Esophagus mucosa (tissue), 1 donor: ENCODE data around the gene MYB. TPM values are rescaled to one million over a fixed set of nuclear protein-coding genes. Genes with fewer than 3 reads are reported as not detected.
"Not testable (repeated sequence)": the region's sequence is repeated elsewhere in the genome, so short reads cannot be mapped to it uniquely, and the experiment has no call there.

Experiments used
- ATAC-seq: fragments of 200-7000 bp; cut with Tn5 transposase; one replicate; pipeline ENCODE4 v1.9.1; 2020
- total RNA-seq: library from RNA; stranded (reverse); gene quantifications from one replicate; pipeline ENCODE4 v1.2.4, GENCODE V29; 2023
- donor health status: DM: yes; HTN: yes; CAD: no.

Gene MYB
- total RNA-seq, 1 donor from 2014 or later, result 1.3 TPM

DNA sequence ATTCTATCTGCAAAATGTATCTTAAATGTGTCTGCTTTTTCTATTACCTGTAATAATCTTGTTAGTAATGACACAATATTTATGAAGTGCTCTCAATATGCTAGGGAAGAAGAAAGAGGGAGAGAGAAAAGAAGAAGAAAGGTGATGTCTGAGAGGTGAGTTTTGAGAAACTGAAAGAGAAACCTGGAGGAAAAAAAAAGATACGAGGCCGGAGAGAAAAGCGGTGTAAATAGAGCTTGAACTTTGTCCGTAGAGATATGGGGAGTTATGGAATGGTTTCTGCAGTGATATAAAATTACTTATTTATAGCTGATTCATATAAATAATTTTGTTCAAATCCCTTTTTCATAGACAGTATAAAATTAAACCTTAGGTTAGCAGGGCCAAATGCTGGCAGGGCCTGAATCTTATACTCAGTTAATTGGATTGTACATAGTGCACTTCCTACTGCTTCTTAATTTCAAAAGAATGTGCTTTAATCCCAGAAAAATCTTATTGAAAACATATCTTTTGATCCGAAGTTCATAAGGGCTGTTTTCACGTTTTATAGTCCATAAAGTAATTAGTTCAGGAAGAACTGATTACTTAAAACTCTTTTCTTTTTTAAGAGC, 43.0 kb downstream of the MYB start:
- no peak for ATAC-seq

DNA sequence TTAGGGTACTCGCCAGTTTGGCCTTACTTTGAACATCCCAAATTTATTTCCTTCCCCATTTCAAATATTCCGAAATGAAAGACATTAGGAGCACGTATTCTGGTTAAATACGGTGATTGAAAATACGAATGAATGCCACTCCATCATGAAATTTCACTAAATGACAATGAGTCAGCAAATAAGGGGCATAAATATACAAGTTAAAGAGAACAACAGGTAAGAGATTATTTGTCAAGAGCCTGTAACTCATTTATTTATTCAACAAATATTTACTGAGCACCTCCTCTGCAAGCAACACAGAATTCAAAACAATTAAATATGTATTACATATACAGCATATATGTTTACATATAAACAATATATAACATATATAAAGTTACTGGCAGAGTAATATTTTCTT, 44.8 kb downstream of the MYB start:
- ATAC-seq, result no peak

DNA sequence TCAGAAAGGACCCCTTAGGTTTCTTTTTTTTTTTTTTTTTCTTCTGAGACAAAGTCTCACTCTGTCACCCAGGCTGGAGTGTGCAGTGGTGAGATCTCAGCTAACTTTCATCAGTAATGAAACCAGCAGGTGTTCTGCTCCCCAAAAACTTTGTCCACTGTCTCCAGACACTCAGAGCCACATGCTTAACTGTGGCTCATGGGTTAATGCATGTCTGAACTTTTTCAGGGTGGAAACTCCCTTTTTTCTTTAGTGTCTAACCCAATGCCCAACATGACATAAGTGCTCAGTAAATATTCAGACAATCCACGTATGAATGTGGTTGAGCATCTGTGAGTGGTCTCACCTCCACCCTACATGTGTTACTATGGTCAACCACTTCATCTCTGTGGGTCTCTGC, 45.4 kb downstream of the MYB start:
- no peak for ATAC-seq

GRCh38 chr6:135227349-135227748, 46.2 kb downstream of the MYB start:
- ATAC-seq, result no peak

GRCh38 chr6:135227758-135228157, 46.6 kb downstream of the MYB start:
- ATAC-seq, result no peak

DNA sequence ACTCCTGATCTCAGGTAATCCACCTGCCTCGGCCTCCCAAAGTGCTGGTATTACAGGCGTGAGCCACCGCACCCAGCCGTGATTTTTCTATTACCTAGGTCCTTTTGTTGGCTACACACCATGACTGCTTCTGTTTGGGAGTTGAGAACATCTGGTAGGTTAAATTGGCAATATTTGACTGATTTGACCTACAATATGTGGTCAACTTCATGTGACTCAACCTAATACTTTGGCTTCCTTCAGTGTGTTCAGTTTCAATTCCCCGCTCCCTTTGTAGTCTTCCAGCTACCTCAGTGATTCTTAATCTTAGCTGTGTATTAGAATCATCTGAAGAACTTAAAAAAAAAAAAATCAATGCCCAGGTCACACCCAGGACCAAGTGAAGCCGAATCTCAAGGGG, 47.4 kb downstream of the MYB start:
- no peak for ATAC-seq

GRCh38 chr6:135229996-135230395, 48.9 kb downstream of the MYB start:
- ATAC-seq, result no peak

DNA sequence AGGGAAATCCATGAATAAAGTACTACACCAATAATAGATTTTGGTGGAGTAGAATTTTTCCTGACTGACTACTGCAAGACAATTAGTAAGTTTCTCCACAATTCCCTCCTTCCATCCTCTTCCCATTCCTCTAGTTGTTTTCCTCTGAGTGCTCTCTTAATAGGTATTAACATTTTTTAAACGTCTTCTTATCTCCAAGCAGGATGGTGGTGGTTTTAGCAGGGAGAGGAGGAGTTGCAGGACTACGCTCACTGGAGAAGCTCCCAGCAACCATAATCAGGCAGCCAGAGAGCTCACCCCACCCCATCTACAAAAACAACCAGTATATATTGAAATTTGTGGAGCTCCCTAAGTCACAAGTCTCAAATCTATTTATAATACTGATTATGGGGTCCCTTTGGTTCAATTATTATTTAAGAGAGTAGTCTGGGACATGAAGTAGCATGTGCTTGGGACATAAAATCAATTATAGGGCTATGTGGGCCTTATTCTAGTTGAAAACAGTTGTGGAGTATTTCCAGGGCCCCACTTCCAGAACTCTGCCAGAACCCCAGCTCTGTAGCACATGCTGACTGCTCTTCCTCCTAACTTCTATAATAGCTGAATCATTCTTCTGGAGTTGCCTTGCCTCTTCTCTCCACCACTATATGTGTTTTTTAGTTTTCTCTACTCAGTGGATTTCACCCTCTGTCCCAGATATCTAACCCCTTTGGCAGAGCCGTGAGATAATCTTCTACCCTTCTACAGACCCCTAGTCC, 49.8 kb downstream of the MYB start:
- ATAC-seq, result no peak

DNA sequence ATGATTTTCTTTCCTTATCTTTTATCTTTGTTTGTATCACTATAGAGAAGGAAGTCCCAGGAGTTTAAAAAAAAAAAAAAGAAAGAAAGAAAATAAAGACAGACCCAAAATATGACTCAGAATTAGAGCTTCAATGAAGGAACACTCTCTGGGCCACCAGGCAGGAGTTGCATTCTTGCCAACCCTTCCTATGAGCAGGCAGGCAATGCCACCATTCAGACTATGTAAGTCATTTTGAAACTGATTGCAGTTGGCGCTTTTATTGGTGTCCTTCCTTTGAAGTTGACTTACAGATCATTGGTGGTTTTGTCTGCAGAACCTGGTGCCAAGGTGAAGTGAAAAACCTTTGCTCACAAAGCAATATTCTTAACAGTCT, 50.3 kb downstream of the MYB start:
- no peak for ATAC-seq

- ATAC-seq, result no peak
These were observed 52.8 kb downstream of the MYB start for GRCh38 chr6:135233686-135234491.

DNA sequence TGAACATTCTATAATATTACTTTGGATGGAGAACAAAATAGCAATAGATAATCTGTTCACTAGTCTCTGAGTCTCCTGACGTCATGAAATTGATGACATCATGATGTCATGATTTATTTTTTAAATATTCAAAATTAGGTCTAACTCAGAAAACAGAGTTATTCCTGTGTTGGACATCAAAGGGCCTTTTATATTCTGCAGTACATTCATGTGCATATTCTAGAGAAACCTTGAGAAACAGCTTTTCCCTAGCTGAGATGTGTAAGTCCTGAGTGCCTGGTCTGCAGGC, 53.3 kb downstream of the MYB start:
- ATAC-seq, result no peak

DNA sequence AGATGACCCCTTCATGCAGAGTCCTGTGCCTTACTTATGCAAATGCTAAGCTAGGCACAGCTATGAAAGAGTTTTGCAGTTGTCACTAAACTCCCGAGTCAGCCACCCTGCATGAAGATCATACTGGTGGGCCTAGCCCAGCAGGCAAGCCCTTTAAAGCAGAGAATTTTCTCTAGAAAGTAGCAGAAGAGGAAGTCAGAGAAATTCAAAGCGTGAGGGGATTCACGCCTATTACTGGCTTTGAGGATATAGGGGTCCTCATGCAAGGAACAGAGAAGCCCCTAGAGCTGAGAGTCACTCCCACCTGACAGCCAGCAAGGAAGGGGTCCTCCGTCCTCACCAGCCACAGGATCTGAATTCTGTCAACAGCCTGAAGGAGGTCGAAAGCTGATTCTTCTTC, 54.6 kb downstream of the MYB start:
- no peak for ATAC-seq

DNA sequence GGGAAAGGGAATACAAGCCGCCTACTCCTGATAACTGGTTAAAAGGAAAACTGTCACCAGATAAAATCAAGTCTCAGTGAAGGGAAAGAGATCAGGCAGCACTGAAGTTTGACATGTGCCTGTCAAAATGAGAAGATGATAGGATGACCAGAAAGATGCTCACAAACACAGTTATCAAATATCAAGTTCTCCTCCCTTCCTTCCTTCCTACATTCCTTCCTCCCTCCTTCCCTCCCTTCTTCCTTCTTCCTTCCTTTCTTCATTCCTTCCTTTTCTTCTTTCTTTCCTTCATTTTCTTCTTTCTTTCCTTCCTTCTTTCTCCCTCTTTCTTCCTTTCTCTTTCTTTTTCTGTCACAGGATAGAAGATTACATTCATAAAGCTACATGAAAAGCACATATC, 55.2 kb downstream of the MYB start:
- ATAC-seq, result no peak

DNA sequence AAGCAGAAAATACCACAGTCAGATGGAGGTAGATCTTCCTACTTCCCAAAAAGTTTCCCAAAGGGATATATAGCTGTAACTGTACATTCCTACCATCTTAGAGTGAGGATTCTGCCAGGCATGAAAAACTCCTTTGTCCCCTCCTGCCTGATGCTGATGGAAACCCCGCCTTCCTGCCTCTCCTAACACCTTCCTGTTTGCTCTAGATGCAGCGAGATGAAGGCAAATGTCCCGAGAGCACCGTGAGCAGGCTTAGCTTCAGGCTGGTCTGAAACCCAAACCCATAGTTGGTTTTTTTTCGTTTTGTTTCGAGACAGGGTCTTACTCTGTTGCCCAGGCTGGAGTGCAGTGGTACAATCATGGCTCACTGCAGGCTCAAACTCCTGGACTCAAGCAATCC, 55.6 kb downstream of the MYB start:
- no peak for ATAC-seq

GRCh38 chr6:135240711-135241110, 59.6 kb downstream of the MYB start:
- ATAC-seq, result no peak

- ATAC-seq, result no peak
These were observed 63.0 kb downstream of the MYB start for GRCh38 chr6:135243871-135244796.

GRCh38 chr6:135244805-135245204, 63.7 kb downstream of the MYB start:
- ATAC-seq, result no peak

- not testable (repeated sequence) for ATAC-seq
These were observed 65.4 kb downstream of the MYB start for GRCh38 chr6:135246412-135247012.

DNA sequence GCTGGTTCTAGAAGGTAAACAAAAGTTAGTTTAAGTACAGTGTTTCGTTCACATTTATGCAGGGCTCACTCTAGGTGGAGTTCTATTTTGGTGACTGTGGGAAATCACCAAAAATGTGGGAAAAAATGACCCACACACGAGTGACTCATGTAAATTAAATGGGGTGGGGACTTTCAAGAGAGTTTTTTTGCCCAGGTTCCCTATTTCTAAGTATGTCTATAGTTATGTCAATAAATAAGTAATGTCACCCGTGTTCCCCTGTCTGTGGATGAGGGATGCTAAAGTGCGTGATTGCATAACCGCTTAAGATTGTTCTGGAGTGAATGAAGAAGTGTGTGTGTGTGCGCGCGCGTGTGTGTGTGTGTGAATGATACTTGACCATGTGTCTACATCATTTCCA, 69.1 kb downstream of the MYB start:
- ATAC-seq, result no peak

DNA sequence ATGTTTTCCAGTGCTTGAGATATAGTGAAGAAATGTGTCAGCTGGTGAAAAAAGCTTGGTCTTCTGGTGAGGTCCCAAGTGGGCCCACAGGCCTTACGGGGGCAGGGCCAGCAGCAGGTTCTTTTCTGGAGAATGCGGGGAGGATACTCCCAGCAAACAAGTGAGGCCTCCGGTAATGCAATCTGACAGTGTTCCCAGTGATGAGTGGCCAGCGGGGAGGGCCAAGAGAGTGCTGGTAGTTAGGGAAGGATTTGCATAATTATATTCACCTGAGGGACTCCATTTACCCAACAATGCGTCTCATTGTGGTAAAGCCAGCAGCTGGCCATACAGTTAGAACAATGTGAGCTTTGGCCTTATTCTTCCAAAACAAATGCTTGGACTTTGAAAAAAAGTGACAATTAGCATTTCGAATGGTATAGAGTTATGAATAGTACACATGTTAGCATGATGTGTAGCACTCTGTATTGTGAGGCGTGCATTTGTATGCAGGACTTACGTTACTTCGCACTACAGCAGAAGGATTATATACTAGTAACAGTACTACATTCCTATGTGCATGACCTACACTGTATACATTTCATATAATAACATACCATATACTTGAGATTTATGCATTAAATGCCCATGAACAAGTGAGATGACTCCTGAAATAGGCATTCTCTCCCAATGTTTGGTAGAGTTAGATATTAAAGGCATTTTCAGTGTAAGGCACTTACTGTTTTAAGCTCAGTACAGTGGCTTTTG, 69.8 kb downstream of the MYB start:
- no peak for ATAC-seq
